H9 (cell line): ENCODE measurements around the gene FBXO2. TPM values are rescaled to one million over a fixed set of nuclear protein-coding genes. Genes with fewer than 3 reads are reported as not detected.

Experiments
- DNase-seq: peaks from one replicate; pipeline ENCODE4 v3.0.0-alpha.2; 2017
- H2AFZ ChIP-seq: one replicate; pipeline ENCODE4 v1.6.1; 2013; ENCODE audit warnings: mild to moderate bottlenecking, low read length, control low read depth, moderate library complexity
- H2AK5ac ChIP-seq: 2 replicates; pipeline ENCODE4 v1.6.1; 2013; ENCODE audit warnings: low read length, control low read depth, mixed read lengths; ENCODE audit not compliant: insufficient read length
- H2BK120ac ChIP-seq: one replicate; pipeline ENCODE4 v1.6.1; 2013; ENCODE audit warnings: low read depth, mild to moderate bottlenecking, low read length, control low read depth, inconsistent platforms; ENCODE audit not compliant: poor library complexity, severe bottlenecking
- H2BK12ac ChIP-seq: 2 replicates; pipeline ENCODE4 v1.6.1; 2013; ENCODE audit warnings: low read length, control low read depth, mixed read lengths, low read depth; ENCODE audit not compliant: insufficient read length
- H2BK15ac ChIP-seq: 2 replicates; pipeline ENCODE4 v1.6.1; 2013; ENCODE audit warnings: low read depth, low read length, control low read depth
- H2BK20ac ChIP-seq: one replicate; pipeline ENCODE4 v1.6.1; 2013; ENCODE audit warnings: low read depth, mild to moderate bottlenecking, low read length, control low read depth, inconsistent platforms; ENCODE audit not compliant: poor library complexity, severe bottlenecking
- H2BK5ac ChIP-seq: 2 replicates; pipeline ENCODE4 v1.6.1; 2013; ENCODE audit warnings: low read length, control low read depth, mixed read lengths; ENCODE audit not compliant: insufficient read length
- H3K14ac ChIP-seq: 2 replicates; pipeline ENCODE4 v1.6.1; 2013; ENCODE audit warnings: low read length, control low read depth; ENCODE audit not compliant: insufficient read depth
- H3K18ac ChIP-seq: 2 replicates; pipeline ENCODE4 v1.6.1; 2013; ENCODE audit warnings: low read depth, mild to moderate bottlenecking, mixed read lengths, low read length, control low read depth; ENCODE audit not compliant: insufficient read length
- H3K23ac ChIP-seq: 2 replicates; pipeline ENCODE4 v1.6.1; 2013; ENCODE audit warnings: low read length, control low read depth, mixed read lengths, low read depth; ENCODE audit not compliant: insufficient read length
- H3K23me2 ChIP-seq: 2 replicates; pipeline ENCODE4 v1.6.1; 2013; ENCODE audit warnings: low read depth, mild to moderate bottlenecking, mixed read lengths, low read length, control low read depth; ENCODE audit not compliant: insufficient read length, poor library complexity, severe bottlenecking
- H3K27ac ChIP-seq: 2 replicates; pipeline ENCODE4 v1.5.1; 2013; ENCODE audit warnings: low read length, control low read depth, mixed read lengths, low read depth; ENCODE audit not compliant: insufficient read length
- H3K27me3 ChIP-seq: 2 replicates; pipeline ENCODE4 v1.6.1; 2013; ENCODE audit warnings: low read length, control low read depth, inconsistent platforms; ENCODE audit not compliant: insufficient read depth
- H3K4ac ChIP-seq: 2 replicates; pipeline ENCODE4 v1.6.1; 2013; ENCODE audit warnings: low read depth, mild to moderate bottlenecking, control low read depth, inconsistent platforms, low read length, moderate library complexity
- H3K4me1 ChIP-seq: 2 replicates; pipeline ENCODE4 v1.6.1; 2013; ENCODE audit warnings: low read length, control low read depth, inconsistent platforms; ENCODE audit not compliant: insufficient read depth
- H3K4me2 ChIP-seq: 2 replicates; pipeline ENCODE4 v1.6.1; 2013; ENCODE audit warnings: low read length, control low read depth, mixed read lengths; ENCODE audit not compliant: insufficient read length, insufficient read depth
- H3K56ac ChIP-seq: 2 replicates; pipeline ENCODE4 v1.6.1; 2013; ENCODE audit warnings: low read depth, mild to moderate bottlenecking, mixed read lengths, low read length, control low read depth; ENCODE audit not compliant: insufficient read length
- H3K79me1 ChIP-seq: 2 replicates; pipeline ENCODE4 v1.6.1; 2013; ENCODE audit warnings: low read depth, mild to moderate bottlenecking, moderate library complexity, low read length, control low read depth, inconsistent platforms; ENCODE audit not compliant: insufficient read depth, poor library complexity, severe bottlenecking
- H3K79me2 ChIP-seq: 2 replicates; pipeline ENCODE4 v1.6.1; 2013; ENCODE audit warnings: low read length, control low read depth, inconsistent platforms; ENCODE audit not compliant: insufficient read depth
- H3K9ac ChIP-seq: 2 replicates; pipeline ENCODE4 v1.6.1; 2013; ENCODE audit warnings: low read length, control low read depth, mixed read lengths; ENCODE audit not compliant: insufficient read length; ENCODE audit errors: extremely low read depth
- H3K9me3 ChIP-seq: one replicate; pipeline ENCODE4 v1.6.1; 2013; ENCODE audit warnings: low read depth, low read length, inconsistent platforms; ENCODE audit not compliant: control insufficient read depth
- H3T11ph ChIP-seq: one replicate; pipeline ENCODE4 v1.6.1; 2013; ENCODE audit warnings: mild to moderate bottlenecking, low read length, control low read depth, inconsistent platforms
- H4K20me1 ChIP-seq: one replicate; pipeline ENCODE4 v1.6.1; 2013; ENCODE audit not compliant: control insufficient read depth, insufficient read length, insufficient read depth
- H4K5ac ChIP-seq: 2 replicates; pipeline ENCODE4 v1.6.1; 2013; ENCODE audit warnings: low read depth, mild to moderate bottlenecking, mixed read lengths, low read length, control low read depth; ENCODE audit not compliant: insufficient read length
- H4K8ac ChIP-seq: replicated peaks from 2 replicates; pipeline ENCODE4 v1.6.1; 2013; ENCODE audit warnings: low read length, control low read depth, mixed read lengths, low read depth; ENCODE audit not compliant: insufficient read length
- H4K91ac ChIP-seq: 2 replicates; pipeline ENCODE4 v1.6.1; 2013; ENCODE audit warnings: low read depth, mild to moderate bottlenecking, moderate library complexity, mixed read lengths, low read length, control low read depth; ENCODE audit not compliant: insufficient read length
- H3K27ac Mint-ChIP-seq, 3 experiments: 2 replicates in 2 of 3; 3 replicates in 1 of 3; pipeline ENCODE4 v1.8.0; 2020 to 2021; ENCODE audit warnings: mixed read lengths in 3 of 3, mild to moderate bottlenecking in 1 of 3, moderate library complexity in 1 of 3
- H3K27me3 Mint-ChIP-seq: 2 replicates; pipeline ENCODE4 v1.8.0; 2021; ENCODE audit warnings: low read depth, mild to moderate bottlenecking, moderate library complexity, mixed read lengths
- H3K36me3 Mint-ChIP-seq, 3 experiments: 2 replicates in 2 of 3; 3 replicates in 1 of 3; pipeline ENCODE4 v1.8.0; 2020 to 2021; ENCODE audit warnings: low read depth in 3 of 3, mixed read lengths in 3 of 3; ENCODE audit not compliant: insufficient read depth in 1 of 3
- H3K4me1 Mint-ChIP-seq, 2 experiments: 2 replicates each; pipeline ENCODE4 v1.8.0; 2020; ENCODE audit warnings: mixed read lengths in 2 of 2
- H3K4me3 Mint-ChIP-seq, 2 experiments: 2 replicates in 1 of 2; 3 replicates in 1 of 2; pipeline ENCODE4 v1.8.0; 2020 to 2021; ENCODE audit warnings: mild to moderate bottlenecking in 2 of 2, mixed read lengths in 2 of 2, moderate library complexity in 1 of 2
- H3K9me3 Mint-ChIP-seq, 2 experiments: 2 replicates in 1 of 2; 3 replicates in 1 of 2; pipeline ENCODE4 v1.8.0; 2020; ENCODE audit warnings: mild to moderate bottlenecking in 2 of 2, mixed read lengths in 2 of 2, moderate library complexity in 1 of 2
- WGBS: extraction: QIAGEN DNeasy Blood & Tissue Kit; methylation state at CpG from one replicate; pipeline ENCODE4 v1.1.7; 2013; ENCODE audit warnings: missing lambda C conversion rate, low lambda C conversion rate, mixed read lengths; ENCODE audit not compliant: insufficient read length; ENCODE audit errors: extremely low coverage; 5-methylcytosine and 5-hydroxymethylcytosine counted together
- total RNA-seq: library from RNA; stranded (reverse); gene quantifications from 2 replicates; pipeline ENCODE4 v1.2.1, GENCODE V29; 2021
- TF ChIP-seq, protein P1 (sequence below): fragments of 200-600 bp; sonication (generic); conservative IDR thresholded peaks from 3 replicates; pipeline ENCODE4 v1.8.0; 2021; ENCODE audit warnings: antibody characterized with exemption, mild to moderate bottlenecking

The FBXO2 gene
- total RNA-seq, 1 experiment from 2014 or later: 28.9 TPM

DNA sequence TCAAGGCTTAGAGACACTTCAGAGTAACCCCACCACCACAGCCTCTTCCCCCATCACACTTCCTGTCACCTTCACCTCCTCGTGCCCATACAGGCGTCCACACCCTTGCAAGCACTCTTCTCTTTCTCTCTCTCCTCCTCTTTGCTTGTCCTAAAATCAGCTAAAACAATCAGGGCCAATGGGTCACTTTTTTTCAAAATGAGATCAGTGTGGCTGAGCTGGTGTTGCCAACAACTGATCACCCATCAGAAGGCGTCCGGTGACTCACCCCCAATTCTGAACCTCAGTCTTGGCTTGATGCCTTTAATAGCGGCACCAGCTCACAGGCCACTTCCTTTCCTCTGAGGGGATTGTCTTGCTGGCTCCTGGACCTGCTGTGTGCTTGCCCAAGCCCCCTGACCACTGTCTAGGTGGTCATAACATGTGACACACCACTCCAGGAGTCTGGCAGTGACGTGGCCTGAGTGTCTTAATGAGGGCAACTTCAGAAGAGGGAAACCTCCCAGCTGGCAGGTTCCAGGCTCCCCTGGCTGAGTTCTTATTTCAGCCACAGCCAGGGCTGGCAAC is 38.9 kb upstream of the FBXO2 start:
- no CpG with 5 or more reads among the region's 6 CpGs for WGBS
- no peaks in the 10 kb centered on the region; the same call in 1 of the 2 replicates for H3K27me3 ChIP-seq
- no peak overlapping the region for H3K9ac ChIP-seq

More for the DNA sequence above, 38.9 kb upstream of the FBXO2 start:
- Histone ChIP-seq H2BK15ac (no peak overlapping the region), H4K20me1 (no peaks in the 10 kb centered on the region), H3K23me2 (peaks cover 20% of the 10 kb centered on the region), H3K14ac (no peak overlapping the region), H3T11ph (no peak overlapping the region), H4K91ac (no peak overlapping the region), H3K18ac (no peak overlapping the region), H2BK120ac (no peak overlapping the region), H3K79me2 (peaks cover 13% of the 10 kb centered on the region; the same call in 1 of the 2 replicates), H4K5ac (no peak overlapping the region), H3K79me1 (no peaks in the 10 kb centered on the region), H3K23ac (no peak overlapping the region), H3K27ac (no peak overlapping the region), H2AK5ac (no peak overlapping the region), H2BK5ac (no peak overlapping the region), H2BK12ac (no peak overlapping the region), H4K8ac (no peak overlapping the region), H3K4me1 (peaks cover 7% of the 10 kb centered on the region; the same call in 1 of the 2 replicates), H3K56ac (no peak overlapping the region), H2BK20ac (no peak overlapping the region), H2AFZ (no peak overlapping the region), H3K9me3 (no peaks in the 10 kb centered on the region), H3K4me2 (peak overlapping the region; percentile 61), H3K4ac (no peak overlapping the region)
- peaks cover 10% of the 10 kb centered on the region for H3K27me3 Mint-ChIP-seq
- H3K9me3 Mint-ChIP-seq: no peaks in the 10 kb centered on the region
- DNase-seq: no peak
- peak overlapping the region in 1 of 3 experiments; percentile 95; a peak in 1 of 7 replicates for H3K27ac Mint-ChIP-seq
- H3K4me1 Mint-ChIP-seq: peaks cover 47 to 65% of the 10 kb centered on the region in 2 experiments
- peaks cover under 1 to 10% (median 2%) of the 10 kb centered on the region in 3 experiments; a peak in 5 of 7 replicates for H3K36me3 Mint-ChIP-seq
- H3K4me3 Mint-ChIP-seq: peak overlapping the region; percentile 94
- TF ChIP-seq, protein P1, sequence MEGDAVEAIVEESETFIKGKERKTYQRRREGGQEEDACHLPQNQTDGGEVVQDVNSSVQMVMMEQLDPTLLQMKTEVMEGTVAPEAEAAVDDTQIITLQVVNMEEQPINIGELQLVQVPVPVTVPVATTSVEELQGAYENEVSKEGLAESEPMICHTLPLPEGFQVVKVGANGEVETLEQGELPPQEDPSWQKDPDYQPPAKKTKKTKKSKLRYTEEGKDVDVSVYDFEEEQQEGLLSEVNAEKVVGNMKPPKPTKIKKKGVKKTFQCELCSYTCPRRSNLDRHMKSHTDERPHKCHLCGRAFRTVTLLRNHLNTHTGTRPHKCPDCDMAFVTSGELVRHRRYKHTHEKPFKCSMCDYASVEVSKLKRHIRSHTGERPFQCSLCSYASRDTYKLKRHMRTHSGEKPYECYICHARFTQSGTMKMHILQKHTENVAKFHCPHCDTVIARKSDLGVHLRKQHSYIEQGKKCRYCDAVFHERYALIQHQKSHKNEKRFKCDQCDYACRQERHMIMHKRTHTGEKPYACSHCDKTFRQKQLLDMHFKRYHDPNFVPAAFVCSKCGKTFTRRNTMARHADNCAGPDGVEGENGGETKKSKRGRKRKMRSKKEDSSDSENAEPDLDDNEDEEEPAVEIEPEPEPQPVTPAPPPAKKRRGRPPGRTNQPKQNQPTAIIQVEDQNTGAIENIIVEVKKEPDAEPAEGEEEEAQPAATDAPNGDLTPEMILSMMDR: no peak
